ENCODE data around the gene WBP2NL.

- TF ChIP-seq CTCF (IDR thresholded peaks at IDR 0.05): no peak
- no peak for TF ChIP-seq EZH2 (IDR thresholded peaks at IDR 0.05)
Measured at GRCh38 chr22:42065438-42066125, 67.0 kb downstream of the WBP2NL start.

All from neural progenitor cell (in vitro differentiated cells).